Esophagus muscularis mucosa (tissue), 4 donors: ENCODE data around the gene FCSK.

Experiments used
- CTCF ChIP-seq, 3 experiments: fragments of 200-600 bp in 2 of 3; fragments of 450-650 bp in 1 of 3; sonication (generic) in 2 of 3; IDR thresholded peaks; one replicate each; pipeline ENCODE4 v1.5.1; 2017 to 2019; ENCODE audit warnings: antibody characterized with exemption in 3 of 3, mild to moderate bottlenecking in 2 of 3, moderate library complexity in 1 of 3
- EP300 ChIP-seq: sonication (generic); formaldehyde crosslinking; IDR thresholded peaks from one replicate; pipeline ENCODE4 v1.6.1; 2017; ENCODE audit warnings: antibody characterized with exemption
- POLR2A ChIP-seq: fragments of 450-650 bp; IDR thresholded peaks from one replicate; pipeline ENCODE4 v1.6.1; 2017; ENCODE audit warnings: antibody characterized with exemption, moderate library complexity, mild to moderate bottlenecking, low read depth
- POLR2AphosphoS5 ChIP-seq, 2 donors: sonication (generic); formaldehyde crosslinking; IDR thresholded peaks; one replicate each; pipeline ENCODE4 v1.6.1; 2017; ENCODE audit warnings: antibody characterized with exemption in 2 of 2

- TF ChIP-seq CTCF (IDR thresholded peaks at IDR 0.05) (no peak), EP300 (no peak), POLR2A (no peak), POLR2AphosphoS5 (IDR thresholded peaks at IDR 0.05) (no peak)
Observed at GRCh38 chr16:70512456-70512855, 58.1 kb downstream of the FCSK start.
